ENCODE results near the gene LHX4.

Gene LHX4

GRCh38 chr1:180243517-180244221 is 13.6 kb downstream of the LHX4 start:
- no peak for DNase-seq (ENCODE audit: low read depth)

- no peak for DNase-seq (ENCODE audit: low read depth)
Observed at GRCh38 chr1:180244840-180245239, 14.8 kb downstream of the LHX4 start.

GRCh38 chr1:180246579-180246978 is 16.5 kb downstream of the LHX4 start:
- DNase-seq (ENCODE audit: low read depth), result no peak

- no peak for DNase-seq (ENCODE audit: low read depth)
Observed at GRCh38 chr1:180247061-180247460, 17.0 kb downstream of the LHX4 start.

- DNase-seq (ENCODE audit: low read depth), result no peak
Observed at GRCh38 chr1:180247580-180247979, 17.5 kb downstream of the LHX4 start.

- no peak for DNase-seq (ENCODE audit: low read depth)
Observed at GRCh38 chr1:180248176-180248575, 18.1 kb downstream of the LHX4 start.

- no peak for DNase-seq (ENCODE audit: low read depth)
Observed at GRCh38 chr1:180248731-180249681, 18.9 kb downstream of the LHX4 start.

- no peak for DNase-seq (ENCODE audit: low read depth)
Observed at GRCh38 chr1:180249725-180250498, 19.8 kb downstream of the LHX4 start.

GRCh38 chr1:180250499-180250770 is 20.4 kb downstream of the LHX4 start:
- DNase-seq (ENCODE audit: low read depth), result no peak

- DNase-seq (ENCODE audit: low read depth), result no peak
Observed at GRCh38 chr1:180250883-180251509, 20.9 kb downstream of the LHX4 start.

- DNase-seq (ENCODE audit: low read depth), result no peak
Observed at GRCh38 chr1:180251526-180252305, 21.7 kb downstream of the LHX4 start.

- DNase-seq (ENCODE audit: low read depth), result peak; percentile 50
Observed at GRCh38 chr1:180252638-180253536, 22.8 kb downstream of the LHX4 start.

- no peak for DNase-seq (ENCODE audit: low read depth)
Observed at GRCh38 chr1:180253585-180254495, 23.8 kb downstream of the LHX4 start.

- no peak for DNase-seq (ENCODE audit: low read depth)
Observed at GRCh38 chr1:180254496-180254819, 24.4 kb downstream of the LHX4 start.

- no peak for DNase-seq (ENCODE audit: low read depth)
Observed at GRCh38 chr1:180254854-180255253, 24.8 kb downstream of the LHX4 start.

- no peak for DNase-seq (ENCODE audit: low read depth)
Observed at GRCh38 chr1:180255536-180256340, 25.7 kb downstream of the LHX4 start.

- no peak for DNase-seq (ENCODE audit: low read depth)
Observed at GRCh38 chr1:180256341-180257027, 26.4 kb downstream of the LHX4 start.

- DNase-seq (ENCODE audit: low read depth), result no peak
Observed at GRCh38 chr1:180257028-180257386, 26.9 kb downstream of the LHX4 start.
